Medulla oblongata (tissue), 1 donor: Measurements from ENCODE around the gene B3GALT4.
A peak's percentile ranks its signal among the peaks of the same experiment; 100 is the strongest.

Experiments used
- DNase-seq: peaks from one replicate; pipeline ENCODE4 v3.0.0-alpha.2; 2015; ENCODE audit errors: extremely low spot score

The B3GALT4 gene

DNA sequence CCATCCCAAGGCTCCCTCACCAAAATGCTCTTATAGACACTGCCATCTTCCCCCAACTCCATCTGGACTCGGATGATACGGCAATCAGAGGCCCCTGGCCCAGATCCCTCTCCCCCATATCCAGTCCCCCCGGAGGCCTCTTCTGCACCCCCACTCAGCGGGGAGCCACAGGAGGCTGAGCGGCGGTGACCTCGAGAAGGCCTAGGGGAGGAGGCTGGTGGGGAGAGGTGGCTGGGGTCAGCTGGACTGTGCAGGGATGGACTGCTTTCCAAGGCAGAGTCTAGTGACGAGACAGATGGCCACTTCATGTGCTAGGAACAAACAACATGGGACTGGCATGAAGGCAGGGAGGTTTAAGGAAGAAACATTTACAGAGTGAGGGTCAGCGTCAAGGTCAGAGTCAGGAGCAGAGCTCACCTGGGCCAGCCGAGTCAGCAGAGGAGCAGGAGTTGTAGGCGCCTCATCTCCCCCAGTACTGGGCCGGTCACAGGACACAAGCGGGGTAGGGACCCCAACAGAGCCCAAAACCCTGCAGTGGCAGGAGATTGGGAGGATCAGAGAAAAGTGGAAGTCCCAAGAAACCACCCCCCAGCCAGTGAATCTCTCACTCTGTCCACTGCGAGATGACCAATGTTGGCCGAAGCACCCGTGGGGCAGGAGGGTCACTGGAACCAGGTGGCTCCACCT, 16.2 kb downstream of the B3GALT4 start:
- DNase-seq = no peak

- no peak for DNase-seq
These were observed 17.3 kb downstream of the B3GALT4 start for GRCh38 chr6:33294086-33294823.

- no peak for DNase-seq
These were observed 18.9 kb downstream of the B3GALT4 start for GRCh38 chr6:33295621-33296369.

- DNase-seq = no peak
These were observed 20.0 kb downstream of the B3GALT4 start for GRCh38 chr6:33296797-33297405.

GRCh38 chr6:33297406-33297955, 20.6 kb downstream of the B3GALT4 start:
- no peak for DNase-seq

DNA sequence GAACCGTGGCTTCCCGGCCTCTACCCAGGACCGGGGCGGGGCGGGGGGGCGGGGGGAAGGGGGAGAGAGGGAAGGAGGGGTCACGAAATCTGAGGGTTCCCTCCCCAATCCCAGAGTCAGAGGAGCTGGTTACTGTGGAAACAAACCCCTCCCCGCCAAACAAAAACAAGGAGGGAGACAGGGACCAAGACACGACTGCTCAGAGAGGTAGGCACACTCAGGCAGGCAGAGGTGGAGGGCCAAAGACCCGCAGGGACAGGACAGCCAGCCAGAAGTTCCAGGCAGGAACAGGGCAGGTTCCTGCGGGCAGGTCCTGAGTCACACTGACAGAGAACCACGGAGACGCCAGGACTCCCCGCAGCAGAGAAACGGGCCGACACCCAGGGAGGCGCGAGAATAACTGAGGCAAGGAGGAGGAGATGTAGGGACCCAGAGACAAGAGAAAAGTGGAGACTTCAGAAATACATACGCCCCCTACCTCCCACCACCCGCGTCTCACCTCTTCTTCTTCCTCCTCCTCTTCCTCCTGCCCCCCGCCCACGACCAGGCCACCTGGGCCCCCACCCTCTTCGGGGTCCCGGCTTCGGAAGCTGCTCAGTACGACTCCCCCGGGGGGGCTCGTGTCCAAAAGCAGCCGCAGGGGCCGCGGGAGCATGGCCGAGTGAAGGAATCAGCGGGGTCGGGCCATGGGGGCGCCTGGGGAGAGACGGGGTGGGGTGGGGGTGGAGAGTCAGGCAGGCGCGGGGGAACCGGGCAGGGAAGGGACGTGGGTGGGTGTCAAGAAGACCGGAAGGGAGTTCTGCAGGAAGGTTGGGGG, 21.2 kb downstream of the B3GALT4 start:
- DNase-seq = peak; percentile 72

DNA sequence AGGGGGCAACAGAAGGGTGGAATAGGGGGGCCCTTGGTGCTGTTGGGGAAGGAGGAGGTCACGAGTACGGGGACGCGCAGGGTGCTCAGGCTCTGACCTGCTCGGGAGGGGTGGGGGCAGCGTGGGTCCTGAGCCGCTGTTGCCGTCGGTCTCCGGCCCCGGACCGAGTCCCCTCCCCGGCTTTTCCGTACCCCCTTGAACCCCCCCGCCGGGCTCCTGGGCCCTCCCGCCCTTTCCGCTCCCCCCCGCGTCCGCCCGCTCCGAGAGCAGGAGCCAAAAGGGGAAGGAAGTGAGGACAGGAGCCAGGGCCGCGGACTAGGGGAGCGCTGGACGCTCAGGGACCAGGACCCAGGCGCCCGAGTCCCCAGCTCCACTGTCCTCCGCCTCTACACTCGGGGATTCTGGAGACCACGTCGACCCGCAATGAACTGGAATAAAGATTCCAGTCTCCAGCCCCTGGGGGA, 21.9 kb downstream of the B3GALT4 start, which contains the start of gene RGL2:
RGL2 (minus strand) TSS at position 170 of the 464 bp plus-strand sequence. CDS start 332 bp downstream, outside the sequence.
- peak; percentile 89 for DNase-seq

GRCh38 chr6:33299237-33299944, 22.5 kb downstream of the B3GALT4 start:
- DNase-seq = peak; percentile 93

- DNase-seq = no peak
These were observed 25.0 kb downstream of the B3GALT4 start for GRCh38 chr6:33301877-33302276.

GRCh38 chr6:33304216-33304615, 27.3 kb downstream of the B3GALT4 start:
- DNase-seq = no peak

DNA sequence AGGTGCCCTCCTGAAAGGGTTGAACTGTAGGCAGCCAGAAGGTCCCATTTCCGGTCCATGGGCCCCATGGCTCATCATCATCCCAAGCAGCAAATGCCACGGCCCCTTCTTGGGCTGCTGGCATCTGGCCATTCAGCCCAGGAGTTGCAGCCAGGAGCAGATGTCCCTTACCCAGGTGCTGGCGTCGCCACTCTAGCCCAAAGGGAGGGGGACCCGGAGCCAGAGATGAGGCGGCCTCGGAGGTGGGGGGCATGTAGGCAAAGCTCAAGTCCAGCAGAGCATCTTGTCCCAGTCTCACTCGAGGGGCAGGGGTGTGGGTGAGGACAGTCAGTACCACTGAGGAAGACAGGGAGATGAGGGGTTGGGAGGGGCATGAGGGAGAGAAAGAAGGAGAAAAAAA, 28.1 kb downstream of the B3GALT4 start:
- no peak for DNase-seq

DNA sequence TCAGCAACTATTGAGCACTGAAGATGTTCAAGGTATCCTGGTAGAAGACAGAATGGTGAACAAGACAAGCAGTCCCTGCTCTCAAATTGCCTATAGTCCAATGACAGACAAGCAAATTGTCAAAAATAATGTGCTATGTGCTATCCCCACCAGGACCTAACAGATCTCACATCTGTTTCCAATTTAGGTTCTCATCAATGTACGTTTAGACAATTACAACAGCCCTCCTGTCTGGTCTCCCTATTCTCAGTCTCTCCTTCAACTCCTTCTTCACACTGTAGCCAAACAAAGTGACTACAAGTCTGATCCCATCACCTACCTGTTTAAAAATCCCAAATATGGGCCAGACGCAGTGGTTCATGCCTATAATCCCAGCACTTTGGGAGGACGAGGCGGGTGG, 29.4 kb downstream of the B3GALT4 start:
- no peak for DNase-seq

DNA sequence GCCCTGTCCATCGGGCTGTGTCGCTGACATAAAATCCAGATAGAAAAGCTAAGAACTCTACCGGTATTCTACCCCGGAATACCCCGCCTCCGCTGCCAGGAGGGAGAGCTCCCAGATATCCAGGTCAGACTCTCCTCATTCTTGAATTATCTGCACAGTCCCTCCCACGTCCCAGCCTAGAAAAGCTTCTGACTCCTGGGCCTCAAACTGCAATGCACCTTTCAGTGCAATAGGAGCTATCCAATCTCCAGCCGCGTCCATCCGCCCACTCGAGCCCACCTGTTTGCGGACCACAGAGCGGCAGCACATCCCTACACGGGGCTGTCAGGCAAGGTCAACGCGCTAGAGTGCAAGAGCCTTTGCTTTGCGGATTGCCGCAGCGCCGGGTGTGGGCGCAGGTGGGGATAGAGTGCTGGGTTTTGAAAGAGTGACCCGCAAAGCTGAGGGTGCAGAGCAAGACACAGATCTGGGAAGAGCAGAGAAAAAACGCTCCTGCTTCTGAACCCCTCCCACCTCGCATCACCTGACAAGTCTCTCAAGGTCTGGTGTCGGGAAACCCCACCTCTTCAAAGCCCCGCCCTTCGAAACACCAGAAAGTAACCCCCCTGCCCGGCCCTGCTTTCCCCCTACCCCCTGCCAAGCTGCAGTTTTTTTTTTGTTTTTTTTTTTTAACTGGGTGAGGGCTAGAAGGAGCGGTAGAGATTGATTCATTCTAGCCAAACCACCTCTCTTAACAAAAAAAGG, 35.6 kb downstream of the B3GALT4 start:
- DNase-seq = peak; percentile 77

DNA sequence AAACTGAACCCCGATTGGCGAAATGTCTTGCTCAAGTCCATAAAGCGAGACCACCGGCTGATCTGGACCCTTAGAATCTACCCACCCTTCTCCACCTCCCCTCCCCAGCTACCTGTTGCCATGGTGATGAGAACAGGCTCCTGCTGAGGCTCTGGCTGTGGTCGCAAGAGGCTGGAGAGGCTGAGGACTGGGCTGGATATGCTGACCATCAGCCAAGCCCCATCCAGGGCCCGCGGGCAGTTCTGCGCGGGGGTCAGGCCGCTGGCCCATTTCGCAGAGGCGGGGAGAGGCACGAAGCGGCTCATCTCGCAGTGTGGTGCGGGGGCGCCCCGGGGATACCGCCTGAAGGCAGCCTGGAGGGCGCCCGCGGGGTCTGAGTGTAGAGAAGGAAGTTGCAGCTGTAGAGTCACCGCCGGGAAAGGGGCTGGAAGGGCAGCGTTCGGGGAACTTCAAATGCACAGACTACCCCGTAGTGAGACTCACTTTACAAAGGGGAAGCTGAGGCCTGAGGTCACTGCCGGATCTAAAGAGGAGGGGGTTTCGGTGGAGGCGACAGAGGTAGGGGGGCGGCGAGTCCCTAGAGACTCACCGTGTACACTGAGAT, 36.3 kb downstream of the B3GALT4 start:
- DNase-seq = peak; percentile 49

DNA sequence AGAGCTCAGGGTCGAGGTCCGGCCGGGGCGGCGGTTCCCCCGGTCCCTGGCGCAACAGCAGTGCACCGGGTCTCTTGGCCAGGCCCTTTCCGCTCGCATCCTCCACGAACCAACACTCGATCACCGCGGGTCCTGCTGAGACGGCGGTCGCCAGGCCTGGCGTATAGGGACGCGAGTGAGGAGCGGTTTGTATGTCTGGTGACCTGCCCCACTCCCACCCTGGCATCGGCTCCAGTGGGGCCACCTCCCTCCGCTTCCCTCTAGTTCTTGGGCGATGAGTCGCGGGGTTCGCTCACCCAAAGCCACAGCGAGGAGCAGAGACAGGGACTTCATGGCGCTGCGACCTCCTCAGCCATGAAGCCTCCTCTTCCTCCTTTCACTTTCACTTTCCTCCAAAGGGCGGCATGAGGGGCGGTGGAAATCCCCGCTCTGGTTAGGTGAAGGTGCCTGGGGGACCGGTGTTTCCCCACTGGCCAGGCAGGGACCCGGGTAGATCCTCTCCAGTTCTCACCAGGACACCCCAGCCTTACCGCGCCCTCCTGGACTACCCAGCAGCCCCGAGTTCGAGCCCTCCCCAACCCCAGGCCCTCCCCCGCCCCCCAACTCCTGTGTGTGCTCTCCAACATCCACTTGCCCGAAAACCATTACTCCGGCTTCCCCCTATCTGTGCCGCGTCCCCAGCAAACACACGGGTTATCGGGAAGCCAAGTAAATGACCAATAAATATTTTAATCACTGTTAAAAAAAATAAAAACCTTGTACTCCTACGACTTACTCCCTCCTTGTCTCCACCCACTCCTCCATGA, 37.0 kb downstream of the B3GALT4 start, which contains the start of gene TAPBP:
TAPBP (minus strand) TSS at position 370 of the 806 bp plus-strand sequence; CDS start at position 333, 37 bp downstream.
- DNase-seq = peak; percentile 74

- peak; percentile 67 for DNase-seq
These were observed 37.6 kb downstream of the B3GALT4 start for GRCh38 chr6:33314515-33314942.

DNA sequence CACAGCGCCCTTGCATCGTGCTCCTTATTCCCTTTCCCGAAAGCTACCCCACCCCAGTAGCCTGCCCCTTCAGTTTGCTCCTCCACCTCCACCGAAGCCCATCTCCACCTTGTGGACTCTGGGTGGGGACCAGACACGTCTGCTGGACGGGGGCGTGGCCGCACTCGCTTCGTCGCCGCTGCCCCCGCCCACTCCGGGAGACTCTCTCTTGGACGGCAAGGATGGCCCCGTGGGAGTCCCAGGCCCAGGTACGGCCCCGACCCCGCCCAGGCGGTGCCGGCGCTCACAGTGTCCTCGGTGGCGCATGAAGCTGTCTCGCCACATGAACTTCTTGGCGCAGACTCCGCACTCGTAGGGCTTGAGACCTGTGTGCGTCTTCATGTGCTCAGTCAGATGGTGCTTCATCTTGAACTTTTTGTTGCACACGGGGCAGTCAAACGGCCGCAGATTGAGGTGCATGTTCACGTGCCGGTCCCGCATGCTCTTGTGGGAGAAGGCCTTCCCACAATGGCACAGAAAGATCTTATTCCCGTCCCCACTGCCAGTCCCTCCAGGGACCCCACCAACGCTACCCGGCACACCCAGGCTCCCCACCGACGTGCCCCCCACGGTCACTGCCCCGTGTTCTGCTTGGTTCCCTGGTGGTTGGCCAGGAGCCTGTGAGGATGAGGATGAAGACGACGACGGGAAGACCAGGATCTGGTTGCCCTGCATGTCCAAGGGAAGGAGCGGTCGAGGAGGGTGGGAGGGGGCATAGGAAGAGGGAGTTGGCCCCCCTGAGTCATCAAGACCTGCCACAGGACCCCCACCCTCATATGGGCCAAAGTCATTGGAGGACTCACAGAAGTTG, 38.2 kb downstream of the B3GALT4 start:
- DNase-seq = no peak
